Epithelial cell of esophagus (primary cell): ENCODE measurements around the gene FAM72A.
"Not testable (repeated sequence)": the region's sequence is repeated elsewhere in the genome, so short reads cannot be mapped to it uniquely, and the experiment has no call there.

Experiments
- DNase-seq: peaks from one replicate; pipeline ENCODE4 v3.0.0; 2010; ENCODE audit warnings: low read depth
- H3K4me3 ChIP-seq: 2 replicates; pipeline ENCODE4 v1.5.1; 2011; ENCODE audit warnings: mild to moderate bottlenecking, low read length, control low read depth
- CTCF ChIP-seq: IDR thresholded peaks from 2 replicates; pipeline ENCODE4 v1.5.1; 2011; ENCODE audit warnings: low read depth, mild to moderate bottlenecking, low read length, control low read depth, inconsistent platforms; ENCODE audit not compliant: insufficient read depth; ENCODE audit errors: missing control alignments

The FAM72A gene

DNA sequence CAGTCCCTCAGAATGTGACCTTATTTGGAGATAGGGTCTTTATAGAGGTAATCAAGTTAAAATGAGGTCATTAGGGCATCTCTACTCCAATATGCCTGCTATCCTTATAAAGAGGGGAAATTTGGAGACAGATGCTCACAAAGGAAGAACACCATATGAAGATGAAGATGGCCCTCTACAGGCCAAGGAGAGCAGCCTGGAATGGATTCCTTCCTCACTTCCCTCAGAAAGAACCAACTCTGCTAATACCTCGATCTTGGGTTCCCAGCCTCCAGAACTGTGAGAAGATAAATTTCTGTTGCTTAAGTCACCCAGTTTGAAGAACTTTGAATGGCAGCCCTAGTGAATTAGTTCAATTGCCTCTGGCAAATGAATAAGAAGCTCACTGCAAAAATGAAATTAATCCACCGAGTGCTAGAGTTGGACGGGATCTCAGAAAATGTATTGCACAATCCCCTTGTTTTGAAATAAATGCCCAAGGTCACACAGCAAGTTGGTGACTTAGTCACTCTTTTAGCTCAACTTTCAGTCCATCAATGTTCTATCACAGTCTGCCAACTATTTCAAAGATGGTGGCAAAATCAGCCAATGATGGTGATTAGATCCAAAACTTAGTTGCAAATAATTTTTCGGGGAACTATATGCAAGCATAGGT lies 27.1 kb downstream of the FAM72A start:
- TF ChIP-seq CTCF: peak; percentile 35
- not testable (repeated sequence) for H3K4me3 ChIP-seq
- DNase-seq: peak; percentile 68

DNA sequence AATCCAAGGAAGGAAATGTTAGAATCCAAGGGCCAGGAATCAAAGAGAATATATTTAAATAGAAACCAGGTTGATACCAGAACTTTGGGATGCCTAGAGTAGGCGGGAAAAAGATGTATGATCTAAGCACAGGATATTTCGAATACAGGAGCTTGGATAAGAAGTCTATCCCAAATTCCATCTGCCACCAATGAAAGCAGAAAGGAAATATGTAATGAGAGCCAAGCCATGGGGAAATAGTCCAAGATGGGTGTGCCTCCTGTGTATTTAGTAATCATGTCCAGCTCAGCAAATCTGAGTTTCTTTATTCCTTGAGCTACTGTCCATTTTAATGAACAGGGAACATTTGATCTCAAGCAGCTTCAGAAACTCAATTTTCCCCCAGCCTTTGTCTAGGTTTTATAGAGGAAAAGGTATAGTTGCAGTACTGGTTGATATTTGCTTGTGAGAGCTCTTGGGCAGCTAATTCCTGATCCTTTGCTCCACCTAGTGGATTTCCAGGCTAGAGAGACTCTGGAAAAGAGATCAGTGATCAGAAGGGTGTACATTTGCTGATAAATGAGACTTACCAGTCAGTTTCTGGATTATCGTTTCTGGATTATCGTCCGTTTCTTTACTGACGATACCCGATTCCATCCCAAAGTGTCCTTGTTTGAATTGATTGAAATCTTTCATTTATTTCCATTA lies 28.3 kb downstream of the FAM72A start:
- not testable (repeated sequence) for H3K4me3 ChIP-seq
- peak; percentile 27 for DNase-seq

- H3K4me3 ChIP-seq, DNase-seq: not testable (repeated sequence)
These were observed 29.4 kb downstream of the FAM72A start for GRCh38 chr1:206173110-206173719.

GRCh38 chr1:206169794-206170193 lies 32.8 kb downstream of the FAM72A start:
- H3K4me3 ChIP-seq: not testable (repeated sequence)
- peak; percentile 19 for DNase-seq

DNA sequence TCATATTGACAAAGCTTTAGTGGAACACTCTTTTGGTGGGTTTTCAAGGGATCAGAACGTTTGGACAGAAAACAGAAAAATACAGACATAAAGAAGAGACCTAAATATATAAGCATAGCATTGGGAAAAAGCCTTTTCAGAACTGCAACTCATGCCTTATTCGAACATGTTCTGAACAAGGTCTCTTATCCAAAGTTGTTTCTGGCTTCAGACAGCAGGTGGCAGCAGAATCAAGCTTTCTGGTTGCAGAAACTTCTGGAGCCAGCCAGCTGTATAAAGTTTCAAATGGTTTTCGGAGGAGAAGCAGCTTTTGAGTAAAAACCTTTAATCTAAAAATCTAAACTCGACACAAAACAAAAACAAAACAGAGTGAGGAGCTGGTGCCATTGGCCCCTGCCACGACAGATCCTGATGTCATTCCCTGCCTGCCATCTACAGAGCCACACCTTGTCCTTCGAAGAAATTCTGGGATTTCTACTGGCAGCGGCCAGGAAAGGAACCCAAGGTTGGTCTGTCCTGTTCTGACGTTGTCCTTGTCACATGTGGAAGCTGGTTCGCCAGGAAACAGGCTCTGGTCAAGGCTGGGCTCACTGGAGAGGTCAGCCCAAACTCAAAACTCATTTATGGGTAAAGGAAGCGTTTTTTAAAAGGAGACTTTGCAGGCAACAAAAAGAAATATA lies 35.1 kb downstream of the FAM72A start:
- not testable (repeated sequence) for DNase-seq, H3K4me3 ChIP-seq

DNA sequence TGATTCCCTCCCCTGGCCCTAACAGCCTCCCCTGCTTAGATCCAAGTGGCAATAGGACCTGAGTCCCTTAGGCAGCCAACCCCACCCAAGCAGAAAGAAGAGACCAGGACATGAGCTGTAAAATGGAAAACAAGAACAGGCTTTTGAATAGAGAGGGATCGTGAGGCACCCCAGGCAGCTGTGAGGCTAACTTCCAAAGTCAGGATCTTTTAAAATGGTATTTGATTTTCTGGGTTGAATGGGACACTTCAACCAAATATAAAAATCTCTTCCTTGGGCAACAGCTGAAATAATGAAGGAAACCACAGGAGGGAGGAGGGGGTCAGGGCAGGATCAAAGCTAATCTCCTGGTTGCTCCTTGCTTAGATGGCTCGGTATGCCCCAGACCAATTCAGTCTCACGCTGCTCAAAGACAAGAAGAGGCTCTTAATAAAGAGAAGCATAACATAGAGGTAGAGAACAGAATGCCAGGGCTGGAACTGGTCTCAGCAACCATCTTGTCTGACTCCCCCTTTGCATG lies 56.8 kb downstream of the FAM72A start:
- DNase-seq: no peak
- no peak for TF ChIP-seq CTCF
- H3K4me3 ChIP-seq: no peak overlapping the region

DNA sequence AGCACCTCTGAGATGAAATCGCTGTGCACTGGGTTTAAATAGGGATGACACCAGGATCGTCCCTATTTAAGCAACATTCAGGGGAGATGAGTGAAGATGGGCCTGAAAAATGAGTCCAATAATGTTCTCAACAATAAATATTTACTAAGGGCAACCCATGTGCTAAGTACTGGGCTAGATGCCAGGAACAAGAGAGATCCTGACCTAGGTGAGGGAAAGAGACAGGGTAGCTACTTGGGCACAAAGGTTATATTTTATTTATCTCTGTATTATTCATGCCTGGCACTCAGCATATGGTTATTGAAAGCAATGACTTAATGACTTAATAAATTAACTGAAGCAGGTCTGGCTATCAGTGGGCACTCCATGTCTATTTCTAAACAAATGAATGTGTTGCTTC lies 58.0 kb downstream of the FAM72A start:
- TF ChIP-seq CTCF: no peak
- DNase-seq: no peak
- no peak overlapping the region for H3K4me3 ChIP-seq

GRCh38 chr1:206143537-206144172 lies 59.0 kb downstream of the FAM72A start:
- no peak overlapping the region for H3K4me3 ChIP-seq
- DNase-seq: peak; percentile 10
- TF ChIP-seq CTCF: no peak
